Measurements from ENCODE around the gene CLSTN3. TPM values are rescaled to one million over a fixed set of nuclear protein-coding genes. Genes with fewer than 3 reads are reported as not detected.

The CLSTN3 gene
- total and polyA plus RNA-seq, 9 of the 15 experiments (the other 6 are each of a cell fraction or from before 2014, with no cell fraction given), result 0.08 to 23.2 (median 11.0) TPM

GRCh38 chr12:7081037-7081436 is 49.1 kb upstream of the CLSTN3 start (continued):
- TF ChIP-seq STAT6 (CRISPR knock-in tag; IDR thresholded peaks at IDR 0.05), result no peak
- TF ChIP-seq CBFA2T3 (IDR thresholded peaks at IDR 0.05), result no peak
- no peak for TF ChIP-seq ZSCAN32 (CRISPR knock-in tag; IDR thresholded peaks at IDR 0.05)
- no peak for TF ChIP-seq ZNF609 (CRISPR knock-in tag; IDR thresholded peaks at IDR 0.05; ENCODE audit: borderline replicate concordance)
- no peak for TF ChIP-seq SREBF2 (CRISPR knock-in tag; IDR thresholded peaks at IDR 0.05)

Data from K562 (cell line).